ENCODE data around the gene UNG.

DNA sequence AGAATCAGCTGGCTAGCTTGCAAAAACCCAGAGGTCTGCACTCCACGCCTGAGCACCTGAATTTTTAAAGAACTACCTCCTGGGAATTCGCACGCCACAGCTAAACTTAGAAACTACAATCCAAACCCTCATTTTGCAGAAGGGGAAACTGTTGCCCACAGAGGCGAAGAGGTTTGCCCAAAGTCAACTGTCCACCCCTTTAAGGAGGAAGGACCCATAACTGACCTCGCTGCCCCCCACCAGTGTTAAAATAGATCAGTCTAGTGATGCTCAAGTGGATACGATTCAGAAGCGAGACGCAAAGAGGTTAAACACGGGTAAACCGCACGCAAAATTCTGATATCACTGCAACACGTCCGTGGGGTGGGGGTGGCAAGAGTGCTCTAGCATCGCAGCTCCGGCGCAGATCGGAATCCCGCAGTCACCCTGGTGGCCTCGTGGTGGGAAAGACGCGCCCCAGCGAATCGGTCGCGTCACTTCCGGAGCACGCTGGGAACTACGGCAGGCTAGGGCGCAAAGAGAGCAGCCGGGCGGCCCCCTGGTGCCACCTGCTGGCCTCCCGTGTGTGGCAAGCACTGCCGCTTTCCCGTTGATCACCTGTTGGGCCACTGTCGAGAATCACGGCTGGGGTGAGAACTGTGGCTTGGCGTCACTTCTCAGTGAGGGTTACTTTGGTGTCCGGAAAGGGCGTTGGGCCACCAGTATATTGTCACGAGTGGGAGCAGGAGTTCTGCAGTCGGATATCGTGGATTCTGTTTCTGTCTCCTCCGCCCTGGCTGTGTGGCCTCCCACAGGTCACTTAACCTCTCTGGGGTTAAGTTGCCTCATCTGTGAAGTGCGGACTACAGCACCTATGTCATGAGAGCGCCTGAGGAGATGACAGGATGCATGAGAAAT, 4.1 kb upstream of the UNG start, which contains the start of gene ALKBH2:
- peak; percentile 95 to 99 (median 98) for TF ChIP-seq CTCF (IDR thresholded peaks at IDR 0.05)
- TF ChIP-seq EP300 (IDR thresholded peaks at IDR 0.05), result peak in 2 of 4 donors; percentile 78 to 81

Data from upper lobe of left lung (tissue), 4 donors.